Measurements from ENCODE around the gene TMCC3. TPM values are rescaled to one million over a fixed set of nuclear protein-coding genes. Genes with fewer than 3 reads are reported as not detected.

Gene TMCC3
- total RNA-seq, 1 experiment from 2014 or later = 0.92 TPM

GRCh38 chr12:94643606-94644005 lies 6.8 kb downstream of the TMCC3 start:
- intact Hi-C loops (cut with micrococcal nuclease; ENCODE audit: unreplicated experiment) (no loop called here), in situ Hi-C loops (cut with HindIII; ENCODE audit: low pct_unique_long_range_greater_than_20kb, low sequenced_read_pairs) (no loop called here)
- no peak overlapping the region for H3K4me3 ChIP-seq (ENCODE audit: low read depth in 2 of 2, low read length in 2 of 2)
- CTCF ChIA-PET = no interaction called here
- no TSS peak for BruUV-seq (replicated peaks)
- H3K36me3 ChIP-seq (ENCODE audit: control insufficient read depth, insufficient read depth, low read length) = no peaks in the 10 kb centered on the region
- no peaks in the 10 kb centered on the region for H3K9me3 ChIP-seq (ENCODE audit: control insufficient read depth, insufficient read depth, low read depth, low read length)
- TF ChIP-seq POLR2AphosphoS5 (IDR thresholded peaks at IDR 0.05; ENCODE audit: low read depth, low read length) (no peak), SIN3A (IDR thresholded peaks at IDR 0.05; ENCODE audit: borderline replicate concordance, insufficient read depth, low read depth, low read length) (no peak), REST (IDR thresholded peaks at IDR 0.05; ENCODE audit: insufficient read depth in 1 of 2, low read depth in 2 of 2, low read length in 1 of 2) (no peak), TCF7L2 (IDR thresholded peaks at IDR 0.05; ENCODE audit: low read depth, low read length) (no peak)
- TF ChIP-seq, protein P1, sequence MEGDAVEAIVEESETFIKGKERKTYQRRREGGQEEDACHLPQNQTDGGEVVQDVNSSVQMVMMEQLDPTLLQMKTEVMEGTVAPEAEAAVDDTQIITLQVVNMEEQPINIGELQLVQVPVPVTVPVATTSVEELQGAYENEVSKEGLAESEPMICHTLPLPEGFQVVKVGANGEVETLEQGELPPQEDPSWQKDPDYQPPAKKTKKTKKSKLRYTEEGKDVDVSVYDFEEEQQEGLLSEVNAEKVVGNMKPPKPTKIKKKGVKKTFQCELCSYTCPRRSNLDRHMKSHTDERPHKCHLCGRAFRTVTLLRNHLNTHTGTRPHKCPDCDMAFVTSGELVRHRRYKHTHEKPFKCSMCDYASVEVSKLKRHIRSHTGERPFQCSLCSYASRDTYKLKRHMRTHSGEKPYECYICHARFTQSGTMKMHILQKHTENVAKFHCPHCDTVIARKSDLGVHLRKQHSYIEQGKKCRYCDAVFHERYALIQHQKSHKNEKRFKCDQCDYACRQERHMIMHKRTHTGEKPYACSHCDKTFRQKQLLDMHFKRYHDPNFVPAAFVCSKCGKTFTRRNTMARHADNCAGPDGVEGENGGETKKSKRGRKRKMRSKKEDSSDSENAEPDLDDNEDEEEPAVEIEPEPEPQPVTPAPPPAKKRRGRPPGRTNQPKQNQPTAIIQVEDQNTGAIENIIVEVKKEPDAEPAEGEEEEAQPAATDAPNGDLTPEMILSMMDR (IDR thresholded peaks at IDR 0.05) = no peak
- H3K27ac ChIP-seq (ENCODE audit: low read length) = no peak overlapping the region
- no peak for DNase-seq (ENCODE audit: low read depth, low spot score)
- no peaks in the 10 kb centered on the region for H3K4me1 ChIP-seq (ENCODE audit: control insufficient read depth, insufficient read depth, low read length)
- POLR2A ChIA-PET = no interaction called here
- no peak for ATAC-seq
- peaks cover 5% of the 10 kb centered on the region; the same call in 1 of the 2 replicates for H3K27me3 ChIP-seq (ENCODE audit: control insufficient read depth, insufficient read depth, low read length)

DNA sequence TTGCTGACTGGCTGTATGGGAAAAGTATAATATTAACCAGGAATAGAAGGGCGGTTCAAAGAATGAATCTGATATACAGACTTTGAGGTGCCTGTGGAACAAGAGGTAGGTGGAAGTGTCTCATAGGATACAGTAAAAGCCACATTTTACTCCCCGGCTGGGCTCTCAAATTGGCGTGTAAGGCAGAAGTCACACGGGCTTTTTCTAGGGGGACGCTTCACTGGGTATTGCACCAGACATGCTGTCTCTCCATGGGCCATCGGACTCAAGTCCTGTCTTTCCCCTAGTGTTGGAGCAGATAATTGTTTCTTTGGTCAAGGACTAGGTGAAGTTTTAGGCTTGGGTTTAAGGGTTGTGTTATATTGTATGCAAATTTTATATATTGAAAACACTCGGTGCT lies 9.1 kb downstream of the TMCC3 start:
- Histone ChIP-seq H3K27ac (ENCODE audit: low read length) (no peak overlapping the region), H3K36me3 (ENCODE audit: control insufficient read depth, insufficient read depth, low read length) (no peaks in the 10 kb centered on the region), H3K27me3 (ENCODE audit: control insufficient read depth, insufficient read depth, low read length) (no peaks in the 10 kb centered on the region), H3K4me3 (ENCODE audit: low read depth in 2 of 2, low read length in 2 of 2) (no peak overlapping the region), H3K9me3 (ENCODE audit: control insufficient read depth, insufficient read depth, low read depth, low read length) (no peaks in the 10 kb centered on the region), H3K4me1 (ENCODE audit: control insufficient read depth, insufficient read depth, low read length) (no peaks in the 10 kb centered on the region)
- in situ Hi-C loops (cut with HindIII; ENCODE audit: low pct_unique_long_range_greater_than_20kb, low sequenced_read_pairs) (no loop called here), intact Hi-C loops (cut with micrococcal nuclease; ENCODE audit: unreplicated experiment) (no loop called here)
- no peak for TF ChIP-seq POLR2AphosphoS5 (IDR thresholded peaks at IDR 0.05; ENCODE audit: low read depth, low read length)
- no peak for TF ChIP-seq SIN3A (IDR thresholded peaks at IDR 0.05; ENCODE audit: borderline replicate concordance, insufficient read depth, low read depth, low read length)
- TF ChIP-seq TCF7L2 (IDR thresholded peaks at IDR 0.05; ENCODE audit: low read depth, low read length) = no peak
- ATAC-seq = no peak
- CTCF ChIA-PET = no interaction called here
- POLR2A ChIA-PET = no interaction called here
- BruUV-seq (replicated peaks) = no TSS peak
- DNase-seq (ENCODE audit: low read depth, low spot score) = no peak

GRCh38 chr12:94640134-94640928 lies 10.0 kb downstream of the TMCC3 start:
- ChIA-PET POLR2A (no interaction called here), CTCF (no interaction called here)
- Histone ChIP-seq H3K27ac (ENCODE audit: low read length) (no peak overlapping the region), H3K36me3 (ENCODE audit: control insufficient read depth, insufficient read depth, low read length) (no peaks in the 10 kb centered on the region), H3K27me3 (ENCODE audit: control insufficient read depth, insufficient read depth, low read length) (no peaks in the 10 kb centered on the region), H3K4me1 (ENCODE audit: control insufficient read depth, insufficient read depth, low read length) (no peaks in the 10 kb centered on the region), H3K9me3 (ENCODE audit: control insufficient read depth, insufficient read depth, low read depth, low read length) (no peaks in the 10 kb centered on the region), H3K4me3 (ENCODE audit: low read depth in 2 of 2, low read length in 2 of 2) (no peak overlapping the region)
- DNase-seq (ENCODE audit: low read depth, low spot score) (no peak), ATAC-seq (no peak)
- in situ Hi-C loops (cut with HindIII; ENCODE audit: low pct_unique_long_range_greater_than_20kb, low sequenced_read_pairs) (no loop called here), intact Hi-C loops (cut with micrococcal nuclease; ENCODE audit: unreplicated experiment) (no loop called here)
- BruUV-seq (replicated peaks) = no TSS peak
- no peak for TF ChIP-seq REST (IDR thresholded peaks at IDR 0.05; ENCODE audit: insufficient read depth in 1 of 2, low read depth in 2 of 2, low read length in 1 of 2)
- TF ChIP-seq POLR2AphosphoS5 (IDR thresholded peaks at IDR 0.05; ENCODE audit: low read depth, low read length) = no peak
- no peak for TF ChIP-seq TCF7L2 (IDR thresholded peaks at IDR 0.05; ENCODE audit: low read depth, low read length)
- TF ChIP-seq SIN3A (IDR thresholded peaks at IDR 0.05; ENCODE audit: borderline replicate concordance, insufficient read depth, low read depth, low read length) = no peak
- TF ChIP-seq, protein P1 (IDR thresholded peaks at IDR 0.05) = no peak

Measured in Panc1 (cell line).